IMR-90 (cell line): Measurements from ENCODE around the gene LYRM4. TPM values are rescaled to one million over a fixed set of nuclear protein-coding genes. Genes with fewer than 3 reads are reported as not detected.

Experiments
- ATAC-seq: fragments of 200-7000 bp; cut with Tn5 transposase; 2 replicates; pipeline ENCODE4 v1.9.1; 2020; ENCODE audit warnings: low read depth, mild to moderate bottlenecking, moderate library complexity
- BruUV-seq: library from RNA; stranded (reverse); fragments of 400-500 nt; replicated peaks from 2 replicates; lab custom pipeline; 2021; lab: Mats Ljungman, UMichigan
- CTCF ChIA-PET: fragments of 300-600 bp; formaldehyde crosslinking; extraction: SDS; loops from one replicate; lab custom pipeline; 2021; ENCODE audit warnings: antibody characterized with exemption; lab: Yijun Ruan, JAX
- POLR2A ChIA-PET: fragments of 300-600 bp; sonication (Branson Sonifier 250); formaldehyde crosslinking; loops from one replicate; lab custom pipeline; 2022; ENCODE audit warnings: antibody characterized with exemption; ENCODE audit not compliant: unreplicated experiment; lab: Charles Lee
- DNase-seq: peaks from one replicate; pipeline ENCODE4 v3.0.0; 2013
- H2AFZ ChIP-seq: replicated peaks from 2 replicates; pipeline ENCODE3; 2013; ENCODE audit warnings: low read length, mild to moderate bottlenecking; ENCODE audit not compliant: poor library complexity
- H2AK5ac ChIP-seq: 2 replicates; pipeline ENCODE4 v1.6.1; 2013; ENCODE audit warnings: low read depth, low read length, inconsistent platforms
- H2AK9ac ChIP-seq: replicated peaks from 2 replicates; pipeline ENCODE3; 2013; ENCODE audit warnings: mild to moderate bottlenecking, low read depth, low read length, moderate library complexity; ENCODE audit not compliant: poor library complexity
- H2BK120ac ChIP-seq: 2 replicates; pipeline ENCODE4 v1.6.1; 2013; ENCODE audit warnings: low read depth, low read length, inconsistent platforms
- H2BK15ac ChIP-seq: 3 replicates; pipeline ENCODE4 v1.6.1; 2013; ENCODE audit warnings: low read depth, low read length, inconsistent platforms
- H2BK20ac ChIP-seq: 2 replicates; pipeline ENCODE4 v1.6.1; 2013; ENCODE audit warnings: low read depth, mild to moderate bottlenecking, inconsistent platforms, low read length, moderate library complexity
- H2BK5ac ChIP-seq: 2 replicates; pipeline ENCODE4 v1.6.1; 2013; ENCODE audit warnings: mild to moderate bottlenecking, low read depth, low read length, inconsistent platforms; ENCODE audit not compliant: poor library complexity, severe bottlenecking
- H3K14ac ChIP-seq: replicated peaks from 2 replicates; pipeline ENCODE4 v1.6.1; 2013; ENCODE audit warnings: low read depth, low read length, inconsistent platforms
- H3K18ac ChIP-seq: 2 replicates; pipeline ENCODE4 v1.6.1; 2013; ENCODE audit warnings: low read depth, low read length, control low read depth
- H3K23ac ChIP-seq: 2 replicates; pipeline ENCODE4 v1.6.1; 2013; ENCODE audit warnings: low read depth, low read length, inconsistent platforms
- H3K27ac ChIP-seq: 2 replicates; pipeline ENCODE4 v1.5.1; 2013; ENCODE audit warnings: mild to moderate bottlenecking, control low read depth, low read length; ENCODE audit not compliant: insufficient read depth
- H3K27me3 ChIP-seq: 2 replicates; pipeline ENCODE4 v1.6.1; 2013; ENCODE audit warnings: low read length; ENCODE audit not compliant: control insufficient read depth, insufficient read depth
- H3K36me3 ChIP-seq: 2 replicates; pipeline ENCODE4 v1.6.1; 2013; ENCODE audit warnings: low read length, mixed read lengths; ENCODE audit not compliant: control insufficient read depth, insufficient read depth
- H3K4ac ChIP-seq: 2 replicates; pipeline ENCODE4 v1.6.1; 2013; ENCODE audit warnings: low read depth, low read length, inconsistent platforms
- H3K4me1 ChIP-seq: 2 replicates; pipeline ENCODE4 v1.6.1; 2013; ENCODE audit warnings: low read length, mixed read lengths; ENCODE audit not compliant: control insufficient read depth, insufficient read depth
- H3K4me2 ChIP-seq: 2 replicates; pipeline ENCODE4 v1.6.1; 2013; ENCODE audit warnings: low read depth, mild to moderate bottlenecking, control low read depth, low read length, moderate library complexity
- H3K4me3 ChIP-seq: 2 replicates; pipeline ENCODE4 v1.5.1; 2013; ENCODE audit warnings: low read depth, mild to moderate bottlenecking, control low read depth, low read length, moderate library complexity; ENCODE audit not compliant: insufficient read depth
- H3K56ac ChIP-seq: 2 replicates; pipeline ENCODE4 v1.6.1; 2013; ENCODE audit warnings: low read length, inconsistent platforms; ENCODE audit not compliant: insufficient read depth; ENCODE audit errors: extremely low read depth
- H3K79me1 ChIP-seq, 2 experiments: 2 replicates each; pipeline ENCODE4 v1.6.1; 2013; ENCODE audit warnings: low read length in 2 of 2, inconsistent platforms in 1 of 2, low read depth in 1 of 2
- H3K9ac ChIP-seq: 2 replicates; pipeline ENCODE4 v1.6.1; 2013; ENCODE audit warnings: low read depth, low read length, control low read depth
- H3K9me1 ChIP-seq: 2 replicates; pipeline ENCODE4 v1.6.1; 2013; ENCODE audit warnings: low read length, inconsistent platforms; ENCODE audit not compliant: insufficient read depth
- H3K9me3 ChIP-seq: 2 replicates; pipeline ENCODE4 v1.6.1; 2013; ENCODE audit warnings: low read length; ENCODE audit not compliant: control insufficient read depth, insufficient read depth
- H4K20me1 ChIP-seq: 2 replicates; pipeline ENCODE4 v1.6.1; 2013; ENCODE audit warnings: low read length, inconsistent platforms; ENCODE audit not compliant: insufficient read depth
- H4K5ac ChIP-seq: 2 replicates; pipeline ENCODE4 v1.6.1; 2013; ENCODE audit warnings: mild to moderate bottlenecking, low read depth, low read length, control low read depth
- H4K8ac ChIP-seq, 2 experiments: 2 replicates each; pipeline ENCODE4 v1.6.1; 2013; ENCODE audit warnings: low read depth in 2 of 2, low read length in 2 of 2, control low read depth in 1 of 2, inconsistent platforms in 1 of 2
- H4K91ac ChIP-seq: 2 replicates; pipeline ENCODE4 v1.6.1; 2013; ENCODE audit warnings: low read depth, low read length, inconsistent platforms; ENCODE audit not compliant: insufficient read depth
- BHLHE40 ChIP-seq: fragments of 150-350 bp; IDR thresholded peaks from 2 replicates; pipeline ENCODE4 v1.6.1; 2016; ENCODE audit warnings: mild to moderate bottlenecking, low read depth, low read length
- CEBPB ChIP-seq: IDR thresholded peaks from 2 replicates; pipeline ENCODE4 v1.6.1; 2012; ENCODE audit warnings: low read depth, low read length, improper control_type of control experiment
- ELK1 ChIP-seq: fragments of 150-350 bp; IDR thresholded peaks from 2 replicates; pipeline ENCODE4 v1.6.1; 2016; ENCODE audit warnings: low read depth, mild to moderate bottlenecking, low read length, moderate library complexity, borderline replicate concordance
- FOS ChIP-seq: fragments of 150-350 bp; IDR thresholded peaks from 2 replicates; pipeline ENCODE4 v1.6.1; 2016; ENCODE audit warnings: low read depth, low read length
- MXI1 ChIP-seq: IDR thresholded peaks from 2 replicates; pipeline ENCODE4 v1.6.1; 2012; ENCODE audit warnings: low read depth, mild to moderate bottlenecking, low read length, moderate library complexity, borderline replicate concordance
- RCOR1 ChIP-seq: IDR thresholded peaks from 2 replicates; pipeline ENCODE4 v1.6.1; 2012; ENCODE audit warnings: mild to moderate bottlenecking, low read length, improper control_type of control experiment; ENCODE audit not compliant: insufficient replicate concordance
- WGBS, 2 experiments: methylation state at CpG; one replicate each; pipeline versions ENCODE4 v1.1.5 to v1.1.7; 2013; ENCODE audit warnings: missing lambda C conversion rate in 2 of 2; ENCODE audit not compliant: insufficient read length in 1 of 2; ENCODE audit errors: extremely low coverage in 2 of 2; 5-methylcytosine and 5-hydroxymethylcytosine counted together
- dilution Hi-C: fragments of 300-500 bp; cut with HindIII; formaldehyde crosslinking; loops from one replicate; pipeline ENCODE4 v1.14.3; 2018; ENCODE audit warnings: low sequenced_read_pairs; ENCODE audit not compliant: unreplicated experiment
- in situ Hi-C: fragments of 300-500 bp; cut with MboI; formaldehyde crosslinking; loops from 3 replicates; pipeline ENCODE4 v1.14.3; 2019; ENCODE audit warnings: low sequenced_read_pairs, inconsistent platforms, mixed read lengths
- intact Hi-C: fragments of 100-400 bp; cut with micrococcal nuclease; formaldehyde crosslinking; loops from 2 replicates; pipeline ENCODE4 v1.10.0; 2022
- polyA plus RNA-seq, 3 experiments: library from polyadenylated mRNA; depleted of rRNA; stranded (reverse); fragments of >200 nt; gene quantifications; 2 replicates each; pipeline ENCODE4 v1.2.3, GENCODE V29; 2012; ENCODE audit warnings: low replicate concordance in 1 of 3
- total RNA-seq: library from RNA; depleted of rRNA; stranded (reverse); fragments of >200 nt; gene quantifications from 2 replicates; pipeline ENCODE4 v1.2.3, GENCODE V29; 2012
- TF ChIP-seq, protein P1 (sequence below): conservative IDR thresholded peaks from 2 replicates; pipeline ENCODE4 v1.5.1; 2012; ENCODE audit warnings: mild to moderate bottlenecking, low read depth, low read length, improper control_type of control experiment
- TF ChIP-seq, protein P2 (sequence below): fragments of 150-350 bp; IDR thresholded peaks from 2 replicates; pipeline ENCODE4 v1.6.1; 2017; ENCODE audit warnings: mild to moderate bottlenecking, antibody characterized with exemption, low read length, low read depth

The LYRM4 gene
- total and polyA plus RNA-seq, 2 of the 4 experiments (the other 2 are of a cell fraction), result 11.5 to 26.6 TPM

- peak overlapping the region; percentile 38 for H2BK5ac ChIP-seq
- H3K9ac ChIP-seq, result no peak overlapping the region
- no peaks in the 10 kb centered on the region for H3K36me3 ChIP-seq
- no peak overlapping the region for H2AK5ac ChIP-seq
- H4K5ac ChIP-seq, result no peak overlapping the region
- no peak overlapping the region for H3K14ac ChIP-seq
- no peak overlapping the region for H3K4ac ChIP-seq
- peaks cover 14% of the 10 kb centered on the region for H3K9me1 ChIP-seq
- no peak for TF ChIP-seq MXI1
- TF ChIP-seq FOS, result peak; percentile 92
- no peak for TF ChIP-seq ELK1
- TF ChIP-seq, protein P1, sequence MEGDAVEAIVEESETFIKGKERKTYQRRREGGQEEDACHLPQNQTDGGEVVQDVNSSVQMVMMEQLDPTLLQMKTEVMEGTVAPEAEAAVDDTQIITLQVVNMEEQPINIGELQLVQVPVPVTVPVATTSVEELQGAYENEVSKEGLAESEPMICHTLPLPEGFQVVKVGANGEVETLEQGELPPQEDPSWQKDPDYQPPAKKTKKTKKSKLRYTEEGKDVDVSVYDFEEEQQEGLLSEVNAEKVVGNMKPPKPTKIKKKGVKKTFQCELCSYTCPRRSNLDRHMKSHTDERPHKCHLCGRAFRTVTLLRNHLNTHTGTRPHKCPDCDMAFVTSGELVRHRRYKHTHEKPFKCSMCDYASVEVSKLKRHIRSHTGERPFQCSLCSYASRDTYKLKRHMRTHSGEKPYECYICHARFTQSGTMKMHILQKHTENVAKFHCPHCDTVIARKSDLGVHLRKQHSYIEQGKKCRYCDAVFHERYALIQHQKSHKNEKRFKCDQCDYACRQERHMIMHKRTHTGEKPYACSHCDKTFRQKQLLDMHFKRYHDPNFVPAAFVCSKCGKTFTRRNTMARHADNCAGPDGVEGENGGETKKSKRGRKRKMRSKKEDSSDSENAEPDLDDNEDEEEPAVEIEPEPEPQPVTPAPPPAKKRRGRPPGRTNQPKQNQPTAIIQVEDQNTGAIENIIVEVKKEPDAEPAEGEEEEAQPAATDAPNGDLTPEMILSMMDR, result no peak
- TF ChIP-seq BHLHE40, result peak; percentile 88
- peak; percentile 82 for TF ChIP-seq RCOR1
- TF ChIP-seq CEBPB, result peak; percentile 100
- TF ChIP-seq, protein P2, sequence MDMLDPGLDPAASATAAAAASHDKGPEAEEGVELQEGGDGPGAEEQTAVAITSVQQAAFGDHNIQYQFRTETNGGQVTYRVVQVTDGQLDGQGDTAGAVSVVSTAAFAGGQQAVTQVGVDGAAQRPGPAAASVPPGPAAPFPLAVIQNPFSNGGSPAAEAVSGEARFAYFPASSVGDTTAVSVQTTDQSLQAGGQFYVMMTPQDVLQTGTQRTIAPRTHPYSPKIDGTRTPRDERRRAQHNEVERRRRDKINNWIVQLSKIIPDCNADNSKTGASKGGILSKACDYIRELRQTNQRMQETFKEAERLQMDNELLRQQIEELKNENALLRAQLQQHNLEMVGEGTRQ, result peak; percentile 80
- H3K4me3 ChIP-seq, result no peak overlapping the region
- H4K20me1 ChIP-seq, result no peaks in the 10 kb centered on the region; the same call in 1 of the 2 replicates
- H2AFZ ChIP-seq, result no peak overlapping the region
- ChIA-PET CTCF (interaction anchor here (1.0 kb wide), 2 partner anchors 9 to 16 kb away, joined by 4 read pairs; no protein-coding TSS in a partner anchor), POLR2A (no interaction called here)
- H3K27ac ChIP-seq, result no peak overlapping the region
- no peak overlapping the region for H3K56ac ChIP-seq
- peaks cover 4% of the 10 kb centered on the region in 2 experiments; a peak in 2 of 4 replicates for H3K79me1 ChIP-seq
- no peak overlapping the region for H3K23ac ChIP-seq
- DNase-seq (peak; percentile 98), ATAC-seq (peak; percentile 95)
- no peak overlapping the region for H2AK9ac ChIP-seq
- H3K18ac ChIP-seq, result no peak overlapping the region
- intact Hi-C loops (loop anchor here (2.0 kb wide), 1 partner anchor 18 kb away; no protein-coding TSS in a partner anchor), dilution Hi-C loops (no loop called here), in situ Hi-C loops (no loop called here)
- no TSS peak for BruUV-seq
- H3K4me2 ChIP-seq, result no peak overlapping the region
- no peak overlapping the region for H4K8ac ChIP-seq
- no CpG with 5 or more reads among the region's 3 CpGs for WGBS, 2 experiments
- no peak overlapping the region for H2BK15ac ChIP-seq
- H2BK20ac ChIP-seq, result no peak overlapping the region
- no peak overlapping the region for H4K91ac ChIP-seq
- H3K27me3 ChIP-seq, result no peaks in the 10 kb centered on the region
- no peaks in the 10 kb centered on the region for H3K9me3 ChIP-seq
- no peak overlapping the region for H2BK120ac ChIP-seq
- H3K4me1 ChIP-seq, result peaks cover 9% of the 10 kb centered on the region
These were observed 70.2 kb downstream of the LYRM4 start for GRCh38 chr6:5190507-5190906.
